ENCODE measurements around the gene MBNL1.

GRCh38 chr3:152290374-152290773 is 21.6 kb downstream of the MBNL1 start:
- TF ChIP-seq ZNF837 (tag by site-specific recombination; IDR thresholded peaks at IDR 0.05) (no peak), HIC1 (tag by site-specific recombination; IDR thresholded peaks at IDR 0.05) (no peak)

Data from HEK293 (cell line).